Endothelial cell of umbilical vein (primary cell): ENCODE data around the gene CALML5. TPM values are rescaled to one million over a fixed set of nuclear protein-coding genes. Genes with fewer than 3 reads are reported as not detected.

Experiments used
- BruUV-seq: library from RNA; stranded (reverse); fragments of 400-500 nt; replicated peaks from 2 replicates; lab custom pipeline; 2021; lab: Mats Ljungman, UMichigan
- CTCF ChIA-PET: fragments of 300-600, 350-600 bp; sonication (Branson Sonifier 250); formaldehyde crosslinking; loops from one replicate; lab custom pipeline; 2021; ENCODE audit warnings: antibody characterized with exemption, inconsistent platforms; lab: Charles Lee
- POLR2A ChIA-PET: fragments of 300-600, 350-600 bp; sonication (Branson Sonifier 250); formaldehyde crosslinking; loops from one replicate; lab custom pipeline; 2021; ENCODE audit warnings: antibody characterized with exemption, inconsistent platforms; lab: Charles Lee
- DNase-seq: peaks from one replicate; pipeline ENCODE4 v3.0.0-alpha.2; 2011; ENCODE audit warnings: low read depth, low spot score
- FAIRE-seq: peaks from 2 replicates; lab custom pipeline; 2011; peaks lifted over from hg19 to GRCh38; lab: Jason Lieb, UNC
- H2AFZ ChIP-seq: 2 replicates; pipeline ENCODE4 v1.6.0; 2012; ENCODE audit warnings: low read depth, low read length, control low read depth, inconsistent platforms
- H3K27ac ChIP-seq: 2 replicates; pipeline ENCODE4 v1.5.1; 2011; ENCODE audit warnings: low read depth, mild to moderate bottlenecking, control low read depth, low read length, moderate library complexity; ENCODE audit not compliant: insufficient read depth
- H3K27me3 ChIP-seq, 2 experiments: 2 replicates each; pipeline versions ENCODE4 v1.6.0 to v1.6.1; 2011; ENCODE audit warnings: low read length in 2 of 2, mixed read lengths in 1 of 2; ENCODE audit not compliant: control insufficient read depth in 2 of 2, insufficient read depth in 2 of 2
- H3K36me3 ChIP-seq, 2 experiments: 2 replicates in 1 of 2; 3 replicates in 1 of 2; pipeline ENCODE4 v1.5.1; 2011; ENCODE audit warnings: low read length in 2 of 2, mild to moderate bottlenecking in 1 of 2, moderate library complexity in 1 of 2; ENCODE audit not compliant: control insufficient read depth in 2 of 2, insufficient read depth in 2 of 2; ENCODE audit errors: extremely low read depth in 1 of 2
- H3K4me1 ChIP-seq: 3 replicates; pipeline ENCODE4 v1.5.1; 2011; ENCODE audit warnings: mild to moderate bottlenecking, low read length; ENCODE audit not compliant: control insufficient read depth, insufficient read depth; ENCODE audit errors: extremely low read depth
- H3K4me2 ChIP-seq: 2 replicates; pipeline ENCODE4 v1.6.1; 2011; ENCODE audit warnings: low read length, control low read depth, mixed read lengths; ENCODE audit not compliant: insufficient read depth
- H3K4me3 ChIP-seq, 3 experiments: fragments of 200-600 bp in 1 of 3; sonication (generic), shearing (Covaris generic) in 1 of 3; replicated peaks in 1 of 3; 2 replicates each; pipeline ENCODE4 v1.5.1; 2011 to 2016; ENCODE audit warnings: control low read depth in 3 of 3, low read length in 3 of 3, mild to moderate bottlenecking in 2 of 3, inconsistent platforms in 1 of 3, low read depth in 1 of 3, moderate library complexity in 1 of 3; ENCODE audit not compliant: insufficient read depth in 1 of 3
- H3K79me2 ChIP-seq: 2 replicates; pipeline ENCODE4 v1.6.0; 2012; ENCODE audit warnings: low read length, inconsistent platforms; ENCODE audit not compliant: control insufficient read depth, insufficient read depth
- H3K9ac ChIP-seq: replicated peaks from 2 replicates; pipeline ENCODE3; 2011; ENCODE audit warnings: low read length, control low read depth; ENCODE audit not compliant: insufficient read depth; ENCODE audit errors: extremely low read depth
- H3K9me1 ChIP-seq: replicated peaks from 3 replicates; pipeline ENCODE4 v1.6.0; 2011; ENCODE audit warnings: mild to moderate bottlenecking, low read length; ENCODE audit not compliant: control insufficient read depth, insufficient read depth; ENCODE audit errors: extremely low read depth
- H3K9me3 ChIP-seq: replicated peaks from 2 replicates; pipeline ENCODE4 v1.5.1; 2012; ENCODE audit warnings: low read length, inconsistent platforms; ENCODE audit not compliant: control insufficient read depth, insufficient read depth
- H4K20me1 ChIP-seq: replicated peaks from 2 replicates; pipeline ENCODE3; 2011; ENCODE audit warnings: mild to moderate bottlenecking, low read length; ENCODE audit not compliant: control insufficient read depth, insufficient read depth; ENCODE audit errors: extremely low read depth
- EZH2 ChIP-seq: IDR thresholded peaks from 2 replicates; pipeline ENCODE4 v1.6.1; 2012; ENCODE audit warnings: borderline replicate concordance, low read depth, mild to moderate bottlenecking, moderate library complexity, low read length, inconsistent platforms; ENCODE audit not compliant: severe bottlenecking
- GATA2 ChIP-seq: IDR thresholded peaks from 2 replicates; pipeline ENCODE4 v1.7.0; 2011; ENCODE audit warnings: low read depth, mild to moderate bottlenecking, moderate library complexity, mixed read lengths, low read length; ENCODE audit not compliant: insufficient read length, insufficient read depth
- JUN ChIP-seq: IDR thresholded peaks from 2 replicates; pipeline ENCODE4 v1.6.1; 2011; ENCODE audit warnings: borderline replicate concordance, low read depth; ENCODE audit not compliant: insufficient read length, insufficient read depth
- MAX ChIP-seq: IDR thresholded peaks from 2 replicates; pipeline ENCODE4 v1.6.1; 2011; ENCODE audit not compliant: insufficient read depth, insufficient read length
- MYC ChIP-seq: IDR thresholded peaks from one replicate; pipeline ENCODE4 v1.6.1; 2011; ENCODE audit warnings: mild to moderate bottlenecking, low read depth, low read length
- POLR2AphosphoS5 ChIP-seq: IDR thresholded peaks from 2 replicates; pipeline ENCODE4 v1.6.1; 2012; ENCODE audit warnings: low read depth, mild to moderate bottlenecking, control low read depth, low read length, moderate library complexity; ENCODE audit not compliant: insufficient read depth
- dilution Hi-C: fragments of 300-500 bp; cut with MboI; formaldehyde crosslinking; loops from one replicate; pipeline ENCODE4 v1.15.0; 2019; ENCODE audit warnings: low sequenced_read_pairs; ENCODE audit not compliant: extremely low pct_ligation_motif_present
- intact Hi-C: fragments of 100-400 bp; cut with micrococcal nuclease; formaldehyde crosslinking; loops from one replicate; pipeline ENCODE4 v1.10.0; 2022
- polyA plus RNA-seq, 4 experiments: library from polyadenylated mRNA; depleted of rRNA in 3 of 4; stranded (reverse) in 3 of 4; unstranded in 1 of 4; fragments of >200 nt; gene quantifications; 2 replicates each; pipeline versions ENCODE4 v1.2.1 to v1.2.3, GENCODE V29; 2011 to 2012; ENCODE audit warnings: missing spikeins in 1 of 4
- total RNA-seq: library from RNA; stranded (reverse); gene quantifications from 2 replicates; pipeline ENCODE4 v1.2.3, GENCODE V29; 2021
- TF ChIP-seq, protein P1 (sequence below), 2 donors: IDR thresholded peaks; 1 replicate in 1 of 2; 2 replicates in 1 of 2; pipeline ENCODE4 v1.5.1; 2011; ENCODE audit warnings: low read length in 2 of 2, mild to moderate bottlenecking in 2 of 2, moderate library complexity in 2 of 2, control low read depth in 1 of 2, inconsistent platforms in 1 of 2, low read depth in 1 of 2; ENCODE audit not compliant: insufficient read depth in 1 of 2; ENCODE audit errors: extremely low read depth in 1 of 2

Gene CALML5
- total and polyA plus RNA-seq, 2 donors (not counting 3 experiments of a cell fraction or from before 2014, with no cell fraction given) = not detected

GRCh38 chr10:5545426-5545777 is 46.0 kb upstream of the CALML5 start:
- dilution Hi-C loops = no loop called here
- intact Hi-C loops = loop anchor here (5.0 kb wide), 1 partner anchor 1177 kb away; no protein-coding TSS in a partner anchor
- CTCF ChIA-PET = interaction anchor here (1.9 to 5.3 kb wide), 2 partner anchors 49 to 77 kb away, joined by 6 to 49 read pairs; no protein-coding TSS in a partner anchor

More at GRCh38 chr10:5545426-5545777, 46.0 kb upstream of the CALML5 start:
- Histone ChIP-seq H3K36me3 (no peaks in the 10 kb centered on the region), H4K20me1 (no peaks in the 10 kb centered on the region), H3K9me3 (no peaks in the 10 kb centered on the region), H2AFZ (no peak overlapping the region), H3K9ac (no peak overlapping the region), H3K4me2 (peak overlapping the region; percentile 5), H3K27ac (peak overlapping the region; percentile 93), H3K27me3 (no peaks in the 10 kb centered on the region), H3K4me3 (no peak overlapping the region), H3K9me1 (no peaks in the 10 kb centered on the region), H3K4me1 (peaks cover 42% of the 10 kb centered on the region), H3K79me2 (no peaks in the 10 kb centered on the region)
- DNase-seq = no peak
- no TSS peak for BruUV-seq
- TF ChIP-seq POLR2AphosphoS5 (no peak), GATA2 (no peak), MAX (no peak), JUN (no peak), MYC (no peak), EZH2 (no peak)
- TF ChIP-seq, protein P1, sequence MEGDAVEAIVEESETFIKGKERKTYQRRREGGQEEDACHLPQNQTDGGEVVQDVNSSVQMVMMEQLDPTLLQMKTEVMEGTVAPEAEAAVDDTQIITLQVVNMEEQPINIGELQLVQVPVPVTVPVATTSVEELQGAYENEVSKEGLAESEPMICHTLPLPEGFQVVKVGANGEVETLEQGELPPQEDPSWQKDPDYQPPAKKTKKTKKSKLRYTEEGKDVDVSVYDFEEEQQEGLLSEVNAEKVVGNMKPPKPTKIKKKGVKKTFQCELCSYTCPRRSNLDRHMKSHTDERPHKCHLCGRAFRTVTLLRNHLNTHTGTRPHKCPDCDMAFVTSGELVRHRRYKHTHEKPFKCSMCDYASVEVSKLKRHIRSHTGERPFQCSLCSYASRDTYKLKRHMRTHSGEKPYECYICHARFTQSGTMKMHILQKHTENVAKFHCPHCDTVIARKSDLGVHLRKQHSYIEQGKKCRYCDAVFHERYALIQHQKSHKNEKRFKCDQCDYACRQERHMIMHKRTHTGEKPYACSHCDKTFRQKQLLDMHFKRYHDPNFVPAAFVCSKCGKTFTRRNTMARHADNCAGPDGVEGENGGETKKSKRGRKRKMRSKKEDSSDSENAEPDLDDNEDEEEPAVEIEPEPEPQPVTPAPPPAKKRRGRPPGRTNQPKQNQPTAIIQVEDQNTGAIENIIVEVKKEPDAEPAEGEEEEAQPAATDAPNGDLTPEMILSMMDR (IDR thresholded peaks at IDR 0.05; ENCODE audit: extremely low read depth in 1 of 2, insufficient read depth in 1 of 2, low read depth in 1 of 2, low read length in 2 of 2) = no peak
- FAIRE-seq = no peak
- POLR2A ChIA-PET = no interaction called here
